HG02973 (cell line): ENCODE data around the gene EML4.

Source experiments
- ATAC-seq: cut with Tn5 transposase; IDR thresholded peaks from one replicate; pipeline ENCODE4 v1.9.1; 2021; ENCODE audit warnings: moderate library complexity; ENCODE audit not compliant: unreplicated experiment

Gene EML4

GRCh38 chr2:42218712-42219111 is 49.6 kb downstream of the EML4 start:
- ATAC-seq, result no peak

GRCh38 chr2:42219160-42219559 is 50.0 kb downstream of the EML4 start:
- no peak for ATAC-seq

GRCh38 chr2:42220566-42220965 is 51.4 kb downstream of the EML4 start:
- no peak for ATAC-seq

GRCh38 chr2:42223067-42223854 is 54.1 kb downstream of the EML4 start:
- no peak for ATAC-seq

- ATAC-seq, result no peak
Measured at GRCh38 chr2:42223855-42224268, 54.7 kb downstream of the EML4 start.

- ATAC-seq, result no peak
Measured at GRCh38 chr2:42224422-42225067, 55.4 kb downstream of the EML4 start.

- ATAC-seq, result no peak
Measured at GRCh38 chr2:42225573-42225972, 56.4 kb downstream of the EML4 start.

- ATAC-seq, result no peak
Measured at GRCh38 chr2:42227491-42227890, 58.3 kb downstream of the EML4 start.

GRCh38 chr2:42228101-42228500 is 58.9 kb downstream of the EML4 start:
- no peak for ATAC-seq

- ATAC-seq, result no peak
Measured at GRCh38 chr2:42229949-42230348, 60.8 kb downstream of the EML4 start.

- ATAC-seq, result no peak
Measured at GRCh38 chr2:42230891-42231290, 61.7 kb downstream of the EML4 start.

- ATAC-seq, result no peak
Measured at GRCh38 chr2:42232024-42232423, 62.9 kb downstream of the EML4 start.

GRCh38 chr2:42233976-42234441 is 64.9 kb downstream of the EML4 start:
- ATAC-seq, result no peak

- ATAC-seq, result no peak
Measured at GRCh38 chr2:42236911-42237310, 67.8 kb downstream of the EML4 start.

GRCh38 chr2:42238644-42239288 is 69.6 kb downstream of the EML4 start:
- ATAC-seq, result no peak

- ATAC-seq, result no peak
Measured at GRCh38 chr2:42239289-42239661, 70.1 kb downstream of the EML4 start.

- ATAC-seq, result no peak
Measured at GRCh38 chr2:42239811-42240210, 70.7 kb downstream of the EML4 start.

- ATAC-seq, result no peak
Measured at GRCh38 chr2:42241517-42241916, 72.4 kb downstream of the EML4 start.

- no peak for ATAC-seq
Measured at GRCh38 chr2:42243297-42243696, 74.1 kb downstream of the EML4 start.

- no peak for ATAC-seq
Measured at GRCh38 chr2:42244520-42244919, 75.4 kb downstream of the EML4 start.

GRCh38 chr2:42245396-42245795 is 76.2 kb downstream of the EML4 start:
- ATAC-seq, result no peak

GRCh38 chr2:42246562-42246961 is 77.4 kb downstream of the EML4 start:
- ATAC-seq, result no peak
